AG04450 (cell line): ENCODE results near the gene CERK. TPM values are rescaled to one million over a fixed set of nuclear protein-coding genes. Genes with fewer than 3 reads are reported as not detected.
A peak's percentile ranks its signal among the peaks of the same experiment; 100 is the strongest.

Source experiments
- CTCF ChIA-PET: fragments of 300-600, 350-600 bp; formaldehyde crosslinking; extraction: SDS; loops from one replicate; lab custom pipeline; 2022; ENCODE audit warnings: antibody characterized with exemption, inconsistent platforms; lab: Charles Lee
- POLR2A ChIA-PET: fragments of 350-600 bp; formaldehyde crosslinking; extraction: SDS; loops from one replicate; lab custom pipeline; 2021; ENCODE audit warnings: antibody characterized with exemption, inconsistent platforms; lab: Yijun Ruan, JAX
- DNase-seq: peaks from one replicate; pipeline ENCODE4 v3.0.0-alpha.2; 2011; ENCODE audit warnings: low read depth, low spot score
- H3K27ac ChIP-seq: one replicate; pipeline ENCODE4 v1.5.1; 2012; ENCODE audit warnings: low read depth, low read length, control low read depth
- H3K27me3 ChIP-seq: one replicate; pipeline ENCODE4 v1.6.0; 2012; ENCODE audit warnings: low read length; ENCODE audit not compliant: control insufficient read depth, insufficient read depth
- H3K4me3 ChIP-seq: 2 replicates; pipeline ENCODE4 v1.5.1; 2011; ENCODE audit warnings: mild to moderate bottlenecking, low read depth, low read length, control low read depth
- H3K9me3 ChIP-seq: 2 replicates; pipeline ENCODE4 v1.5.1; 2012; ENCODE audit warnings: low read length; ENCODE audit not compliant: control insufficient read depth, insufficient read depth
- CTCF ChIP-seq: IDR thresholded peaks from 2 replicates; pipeline ENCODE4 v1.5.1; 2011; ENCODE audit warnings: low read depth, low read length, control low read depth, inconsistent platforms
- polyA plus RNA-seq: library from polyadenylated mRNA; depleted of rRNA; stranded (reverse); fragments of >200 nt; gene quantifications from 2 replicates; pipeline ENCODE4 v1.2.3, GENCODE V29; 2011

Gene CERK
- polyA plus RNA-seq, 1 experiment: 29.0 TPM

GRCh38 chr22:46750863-46751443 lies 12.9 kb upstream of the CERK start:
- Histone ChIP-seq H3K27ac (no peak overlapping the region), H3K9me3 (peaks cover 6% of the 10 kb centered on the region), H3K4me3 (no peak overlapping the region), H3K27me3 (peaks cover 2% of the 10 kb centered on the region)
- ChIA-PET POLR2A (no interaction called here), CTCF (interaction anchor here (1.3 kb wide), 1 partner anchor 188 kb away, joined by 4 read pairs; no protein-coding TSS in a partner anchor)
- TF ChIP-seq CTCF: no peak
- no peak for DNase-seq

- ChIA-PET CTCF (interaction anchor here (1.3 to 2.4 kb wide), 2 partner anchors 8 to 187 kb away, joined by 4 to 12 read pairs; no protein-coding TSS in a partner anchor), POLR2A (no interaction called here)
- DNase-seq: no peak
- Histone ChIP-seq H3K4me3 (no peak overlapping the region), H3K27me3 (peaks cover 2% of the 10 kb centered on the region), H3K9me3 (peaks cover under 1% of the 10 kb centered on the region; the same call in 1 of the 2 replicates), H3K27ac (no peak overlapping the region)
- no peak for TF ChIP-seq CTCF
Observed at GRCh38 chr22:46750530-46750800, 12.4 kb upstream of the CERK start.

GRCh38 chr22:46749682-46750529 lies 11.9 kb upstream of the CERK start:
- Histone ChIP-seq H3K27ac (peak overlapping the region; percentile 47), H3K4me3 (no peak overlapping the region), H3K9me3 (no peaks in the 10 kb centered on the region), H3K27me3 (peaks cover 2% of the 10 kb centered on the region)
- ChIA-PET CTCF (interaction anchor here (1.3 to 2.4 kb wide), 2 partner anchors 9 to 187 kb away, joined by 4 to 12 read pairs; no protein-coding TSS in a partner anchor), POLR2A (no interaction called here)
- no peak for DNase-seq
- no peak for TF ChIP-seq CTCF

- H3K27ac ChIP-seq: peak overlapping the region; percentile 47
- DNase-seq: no peak
- CTCF ChIA-PET: interaction anchor here (2.4 kb wide), 1 partner anchor 10 kb away, joined by 12 read pairs; no protein-coding TSS in a partner anchor
Observed at GRCh38 chr22:46748908-46749675, 11.0 kb upstream of the CERK start.

More at GRCh38 chr22:46748908-46749675, 11.0 kb upstream of the CERK start:
- Histone ChIP-seq H3K27me3 (peaks cover 2% of the 10 kb centered on the region), H3K4me3 (no peak overlapping the region), H3K9me3 (no peaks in the 10 kb centered on the region)
- TF ChIP-seq CTCF: no peak
- POLR2A ChIA-PET: no interaction called here
